Measurements from ENCODE around the gene IRF8.
"Not testable (repeated sequence)": the region's sequence is repeated elsewhere in the genome, so short reads cannot be mapped to it uniquely, and the experiment has no call there.

The IRF8 gene

DNA sequence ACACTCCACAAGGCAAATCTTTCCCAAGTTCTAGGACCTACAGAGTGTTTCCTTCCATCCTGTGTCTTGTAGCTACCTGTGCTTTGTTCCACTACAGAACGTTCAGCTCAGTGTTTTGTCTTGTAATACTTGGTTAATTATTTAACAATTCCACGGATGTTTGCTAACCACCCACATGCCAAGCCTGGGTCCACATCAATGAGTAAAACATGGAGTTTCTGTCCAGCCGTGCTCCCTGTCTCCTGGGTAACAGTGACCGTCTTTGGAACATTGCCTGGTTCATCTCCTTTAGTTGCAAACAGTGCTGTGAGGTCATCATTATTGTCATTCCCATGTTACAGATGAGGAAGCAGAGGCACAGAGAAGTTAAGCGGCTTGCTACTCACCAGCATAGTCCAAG lies 41.3 kb downstream of the IRF8 start:
- DNase-seq = no peak

DNA sequence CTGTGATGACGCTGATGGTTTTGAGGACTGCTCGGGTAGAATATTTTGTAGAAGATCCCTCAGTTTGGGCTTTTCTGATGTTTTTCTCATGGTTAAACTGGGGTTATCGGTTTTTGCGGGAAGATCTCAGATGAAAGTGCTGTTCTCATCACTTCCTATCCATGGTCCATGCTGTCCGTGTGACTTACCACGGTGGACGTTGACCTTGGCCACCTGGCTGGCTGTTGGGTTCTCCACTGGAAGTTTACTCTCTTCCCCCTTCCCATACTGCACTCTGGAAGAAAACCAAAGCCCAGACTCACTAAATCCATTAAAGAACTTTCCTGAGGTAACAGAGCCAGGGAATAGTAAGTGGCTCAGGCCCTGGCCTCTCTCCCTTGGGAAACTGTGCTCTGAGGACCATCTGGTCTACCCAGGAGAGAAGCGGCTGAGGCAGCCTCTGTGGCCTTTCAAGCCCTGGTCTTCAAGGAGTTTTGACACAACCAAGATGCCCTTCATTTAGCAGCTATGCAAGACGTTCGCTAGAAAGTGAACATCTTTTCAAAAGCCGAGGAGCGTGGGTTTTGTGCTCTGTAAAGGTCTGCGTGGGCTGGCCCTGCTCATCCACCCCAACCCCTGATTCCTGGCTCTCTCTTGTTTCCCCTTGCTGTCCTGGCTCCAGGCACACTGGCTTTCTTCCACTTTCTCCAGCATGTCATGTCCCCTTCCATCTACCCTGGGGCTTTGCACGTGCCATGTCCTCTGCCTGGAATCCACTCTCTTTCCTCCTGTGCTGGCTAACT lies 43.1 kb downstream of the IRF8 start:
- no peak for DNase-seq

DNA sequence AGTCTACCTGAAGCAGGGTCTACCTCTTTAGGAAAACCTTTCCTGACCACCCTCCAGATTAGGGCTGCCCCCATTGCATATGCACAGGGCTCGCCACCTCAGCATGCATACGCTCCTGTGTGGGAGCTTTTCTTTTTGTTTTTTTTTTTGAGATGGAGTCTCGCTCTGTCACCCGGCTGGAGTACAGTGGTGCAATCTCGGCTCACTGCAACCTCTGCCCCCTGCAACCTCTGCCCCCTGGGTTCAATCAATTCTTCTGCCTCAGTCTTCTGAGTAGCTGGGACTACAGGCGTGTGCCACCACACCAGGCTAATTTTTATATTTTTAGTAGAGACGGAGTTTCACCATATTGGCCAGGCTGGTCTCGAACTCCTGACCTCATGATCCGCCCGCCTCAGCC lies 43.7 kb downstream of the IRF8 start:
- DNase-seq = not testable (repeated sequence)

DNA sequence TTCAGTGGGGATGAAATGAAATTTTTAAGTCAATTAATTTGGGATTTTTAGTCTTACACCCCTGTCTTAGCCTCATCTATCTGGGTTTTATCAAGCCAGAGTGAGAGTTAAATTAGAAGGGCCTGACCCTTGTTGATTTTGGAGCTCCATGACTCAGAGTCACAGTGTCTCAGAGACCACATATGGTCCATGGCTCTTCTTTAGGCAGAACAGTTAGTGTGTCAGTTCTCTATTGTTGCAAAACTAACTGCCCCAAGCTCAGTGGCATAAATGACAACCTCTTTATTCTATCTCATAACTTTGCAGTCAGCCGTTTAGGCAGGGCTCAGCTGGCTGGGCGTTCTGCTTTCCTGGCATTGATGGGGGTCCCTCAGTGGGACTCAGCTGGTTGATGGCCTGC lies 44.7 kb downstream of the IRF8 start:
- no peak for DNase-seq

DNA sequence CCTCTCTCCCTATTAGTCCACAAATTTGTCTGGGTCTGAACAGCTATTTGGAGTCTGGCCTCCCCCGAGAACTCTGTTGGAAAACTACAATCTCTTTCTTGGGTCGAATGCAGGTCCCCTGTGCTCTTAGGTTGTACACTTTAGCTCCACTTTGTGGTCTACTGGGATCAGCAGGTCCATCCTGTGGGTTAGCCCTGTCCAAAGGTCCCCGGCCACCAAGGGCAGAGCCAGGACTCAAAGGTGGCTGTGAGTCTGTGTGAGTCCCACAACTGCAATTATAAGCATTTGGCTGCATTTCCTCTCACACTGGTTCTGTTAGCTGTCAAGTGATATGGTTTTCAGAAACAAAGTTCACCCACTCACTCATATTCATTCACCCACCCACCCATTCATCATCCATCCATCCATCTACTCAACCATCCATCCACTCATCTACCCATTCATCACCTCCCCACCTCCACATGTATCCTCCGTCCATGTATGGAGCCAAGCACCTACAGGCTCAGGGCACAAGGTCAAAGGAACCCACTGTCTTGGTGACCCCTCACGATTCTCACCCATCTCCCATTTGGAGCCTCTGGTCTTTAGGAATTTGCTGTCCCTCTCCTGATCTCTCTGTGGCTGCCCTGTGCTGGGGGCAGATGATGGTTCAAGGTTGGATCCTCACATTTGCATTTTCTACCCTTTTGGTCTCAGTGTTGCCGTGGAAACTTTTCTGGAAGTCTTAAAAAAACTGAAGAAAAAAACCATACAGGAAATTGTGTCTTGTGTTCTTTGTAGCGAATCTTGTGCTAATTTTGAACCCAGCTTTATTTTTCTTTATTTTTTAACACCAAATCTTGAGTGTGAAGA lies 45.8 kb downstream of the IRF8 start:
- no peak for DNase-seq

DNA sequence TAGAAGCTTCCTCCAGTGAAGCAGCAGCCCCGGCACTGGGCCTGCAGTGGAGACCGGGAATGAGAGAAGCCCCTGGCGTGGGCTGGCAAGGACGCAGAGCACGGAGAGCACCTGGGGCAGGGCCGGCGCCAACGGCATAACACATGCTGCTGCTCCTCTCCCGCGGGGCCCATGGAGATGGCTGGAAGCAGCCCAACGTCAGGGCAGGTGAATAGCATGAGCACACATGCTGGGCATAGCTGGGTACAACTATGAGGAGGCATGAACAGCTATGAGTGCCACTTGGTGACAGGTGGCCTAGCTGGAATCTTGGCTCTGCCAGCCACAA lies 46.4 kb downstream of the IRF8 start:
- no peak for DNase-seq

DNA sequence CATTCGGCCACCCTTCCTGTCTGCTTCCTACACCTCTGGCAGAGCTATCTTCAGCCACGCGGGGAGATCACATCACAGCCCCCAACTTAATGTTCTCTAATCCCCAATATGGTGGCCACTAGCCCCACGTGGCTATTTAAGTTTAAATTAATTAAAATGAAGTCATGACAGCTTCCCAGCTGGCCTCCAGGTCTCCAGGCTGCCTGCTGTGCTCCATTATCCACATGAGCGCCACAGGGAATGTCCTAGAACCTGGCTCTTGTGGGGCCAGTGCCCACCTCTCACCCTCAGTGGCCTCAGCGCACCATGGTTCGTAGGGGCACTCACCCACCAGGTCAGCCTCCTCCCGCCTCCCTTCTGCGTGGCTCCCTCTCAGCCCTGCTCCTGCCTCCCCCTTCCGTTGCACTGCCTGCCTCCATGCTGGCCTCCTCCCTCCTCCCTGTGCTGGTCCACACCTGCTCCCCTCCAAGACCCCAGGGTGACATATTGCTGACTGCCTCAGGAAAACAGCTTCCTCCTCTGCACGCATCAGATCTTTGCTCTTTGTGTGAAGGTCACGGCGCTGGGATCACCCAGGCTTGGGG lies 47.7 kb downstream of the IRF8 start:
- DNase-seq = no peak

DNA sequence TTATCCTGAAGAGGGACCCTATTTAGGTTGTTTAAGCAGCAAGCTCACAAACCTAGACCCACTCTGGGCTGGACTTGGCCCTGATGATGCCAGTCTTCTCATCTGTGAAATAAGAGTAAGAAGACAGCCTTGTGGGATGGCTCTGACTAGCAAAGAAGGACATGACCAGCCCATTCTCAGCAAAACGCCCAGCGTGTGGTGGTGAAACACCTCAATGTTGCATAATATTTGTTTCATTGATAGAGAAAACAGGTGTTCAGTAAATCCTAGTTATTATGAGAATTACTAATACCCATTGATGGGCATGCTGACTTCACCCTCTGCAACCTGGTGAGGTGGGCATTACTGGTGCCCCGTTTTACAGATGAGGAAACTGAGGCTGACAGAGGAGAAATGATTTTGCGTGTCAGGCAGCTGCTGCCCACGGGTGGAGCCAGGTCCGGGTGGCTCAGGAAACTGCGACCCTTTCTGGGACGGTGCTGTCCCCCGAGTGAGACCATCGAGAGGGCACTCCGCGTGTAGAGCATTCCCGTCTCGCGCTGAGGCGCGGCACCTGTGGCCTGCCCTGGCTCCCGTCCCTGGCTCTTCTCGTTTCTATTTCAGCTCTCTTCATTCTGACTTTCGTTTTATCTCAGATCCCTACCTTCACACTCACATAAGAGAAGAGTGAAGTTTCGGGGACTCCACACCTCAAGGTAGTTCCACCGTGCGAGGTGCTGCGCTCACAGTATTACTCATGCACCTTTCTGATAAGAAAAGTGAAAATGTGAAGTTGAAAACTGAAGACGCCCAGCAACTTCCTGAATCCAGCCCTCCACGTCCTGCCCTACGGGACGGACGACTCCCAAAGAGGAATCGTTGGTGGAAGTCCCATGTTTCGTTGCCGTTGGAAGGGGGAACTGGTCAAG lies 48.5 kb downstream of the IRF8 start:
- peak; percentile 63 for DNase-seq

DNA sequence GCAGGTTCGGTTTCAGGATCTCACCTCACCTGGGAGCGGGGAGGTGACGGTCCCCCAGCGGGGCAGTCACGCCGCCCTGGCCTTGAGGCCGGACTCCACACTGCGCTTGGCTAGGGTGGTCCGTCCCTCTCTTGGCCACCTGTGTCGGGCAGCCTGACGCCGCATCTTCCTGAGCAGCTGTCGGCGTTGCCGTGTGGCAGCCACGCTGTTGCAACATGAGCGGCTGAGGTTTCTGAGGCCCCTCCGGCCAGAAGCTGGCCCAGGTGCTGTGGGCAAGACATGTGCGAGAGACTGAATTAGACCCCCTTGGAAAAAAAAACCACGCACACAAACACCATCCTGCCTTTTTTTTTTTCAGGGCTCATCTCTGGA lies 49.2 kb downstream of the IRF8 start:
- DNase-seq = no peak

DNA sequence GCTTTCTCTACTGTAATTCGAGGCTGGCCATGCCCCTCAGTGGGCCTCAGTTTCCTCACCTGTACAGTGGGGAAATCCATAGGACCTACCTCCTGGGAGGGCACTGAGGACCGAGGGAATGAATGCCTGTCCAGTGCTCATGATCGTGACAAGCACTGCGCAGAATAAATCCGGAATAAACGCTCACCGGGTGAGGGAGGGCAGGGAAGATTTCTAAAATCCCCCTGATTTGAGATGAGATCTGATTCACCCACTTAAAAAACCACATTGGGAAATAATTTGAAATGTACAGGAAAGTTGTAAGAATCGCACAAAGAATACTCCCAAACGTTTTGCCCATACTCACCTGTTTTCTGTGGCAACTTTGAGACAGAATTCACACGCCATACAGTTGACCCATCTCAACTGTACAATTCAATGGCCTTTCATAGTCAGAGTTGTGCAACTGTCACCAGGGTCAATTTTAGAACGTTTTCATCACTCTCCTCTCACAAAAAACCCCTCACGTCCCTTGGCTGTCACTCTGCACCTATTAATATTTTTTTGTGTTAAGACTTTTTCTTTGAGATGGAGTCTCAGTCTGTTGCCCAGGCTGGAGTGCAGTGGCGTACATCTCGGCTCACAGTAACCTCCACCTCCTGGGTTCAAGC lies 49.8 kb downstream of the IRF8 start:
- no peak for DNase-seq

DNA sequence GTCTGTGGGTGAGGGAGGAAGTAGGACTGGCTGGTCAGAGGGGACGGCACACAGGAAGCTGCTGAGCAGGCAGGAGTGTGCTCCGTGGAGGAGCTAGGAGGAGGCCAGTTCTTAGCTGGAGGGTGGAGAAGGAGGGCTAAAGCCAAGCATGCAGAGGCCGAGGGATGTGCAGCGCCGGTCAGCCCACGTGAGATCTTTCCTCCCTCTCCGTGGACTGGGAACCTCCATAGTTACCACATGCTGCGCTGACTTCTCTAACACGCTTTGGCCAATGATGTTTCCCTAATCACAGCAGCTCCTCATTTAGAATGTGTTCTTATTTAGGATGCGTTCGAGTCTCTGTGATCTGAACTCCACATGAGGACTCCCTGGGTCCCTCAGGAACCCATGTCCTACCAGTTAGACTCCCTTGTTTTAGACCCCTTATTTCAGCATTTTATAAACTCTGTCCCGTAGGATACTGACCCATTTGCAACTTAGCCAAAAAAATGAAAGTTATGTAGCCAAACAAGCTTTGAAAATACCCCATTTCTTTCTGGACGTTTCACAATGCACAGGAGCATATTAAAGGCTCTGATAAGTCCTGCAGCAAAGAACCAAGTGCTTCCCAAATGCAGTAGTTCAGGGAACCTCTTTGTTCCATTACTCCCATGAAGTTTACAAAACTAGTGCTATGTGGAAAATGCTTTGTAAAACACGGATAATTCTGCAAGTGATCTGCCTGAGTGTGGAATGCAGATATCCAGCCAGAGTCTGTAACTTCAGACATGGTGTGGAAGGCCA lies 51.4 kb downstream of the IRF8 start:
- no peak for DNase-seq

DNA sequence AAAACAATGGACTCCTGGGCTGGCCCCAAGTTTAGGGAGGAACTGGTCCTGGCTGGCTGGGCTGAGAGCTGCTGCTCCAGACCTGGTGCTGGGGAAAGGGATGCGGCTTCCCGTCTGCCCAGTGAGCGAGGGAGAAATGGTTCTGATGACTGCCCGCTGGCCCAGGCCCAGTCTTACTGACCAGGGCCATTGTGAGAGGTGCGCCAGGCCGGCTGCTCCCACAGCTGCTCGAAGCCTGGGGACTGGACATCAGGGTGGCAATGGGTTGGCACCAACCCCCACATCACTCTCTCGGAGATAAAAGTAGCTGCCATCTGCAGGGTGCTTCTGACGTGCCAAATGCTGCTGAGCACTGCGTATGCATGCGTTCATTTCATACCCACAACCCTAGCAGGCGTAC lies 53.2 kb downstream of the IRF8 start:
- DNase-seq = no peak

DNA sequence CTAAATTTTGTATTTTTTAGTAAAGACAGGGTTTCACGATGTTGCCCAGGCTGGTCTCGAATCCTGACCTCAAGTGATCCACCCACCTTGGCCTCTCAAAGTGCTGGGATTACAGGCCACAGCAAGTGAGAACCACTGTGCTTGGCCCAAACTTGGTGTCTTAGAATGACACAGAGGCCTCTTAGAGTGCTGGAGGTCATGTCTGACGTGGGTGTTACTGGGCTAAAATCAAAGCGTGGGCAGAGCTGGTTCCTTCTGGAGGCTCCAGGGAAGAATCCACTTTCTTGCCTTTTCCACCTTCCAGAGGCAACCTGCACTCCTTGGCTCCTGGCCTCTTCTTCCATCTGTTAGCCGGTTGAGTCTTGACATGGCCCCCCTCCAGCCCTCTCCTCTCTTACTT lies 53.8 kb downstream of the IRF8 start:
- DNase-seq = no peak

DNA sequence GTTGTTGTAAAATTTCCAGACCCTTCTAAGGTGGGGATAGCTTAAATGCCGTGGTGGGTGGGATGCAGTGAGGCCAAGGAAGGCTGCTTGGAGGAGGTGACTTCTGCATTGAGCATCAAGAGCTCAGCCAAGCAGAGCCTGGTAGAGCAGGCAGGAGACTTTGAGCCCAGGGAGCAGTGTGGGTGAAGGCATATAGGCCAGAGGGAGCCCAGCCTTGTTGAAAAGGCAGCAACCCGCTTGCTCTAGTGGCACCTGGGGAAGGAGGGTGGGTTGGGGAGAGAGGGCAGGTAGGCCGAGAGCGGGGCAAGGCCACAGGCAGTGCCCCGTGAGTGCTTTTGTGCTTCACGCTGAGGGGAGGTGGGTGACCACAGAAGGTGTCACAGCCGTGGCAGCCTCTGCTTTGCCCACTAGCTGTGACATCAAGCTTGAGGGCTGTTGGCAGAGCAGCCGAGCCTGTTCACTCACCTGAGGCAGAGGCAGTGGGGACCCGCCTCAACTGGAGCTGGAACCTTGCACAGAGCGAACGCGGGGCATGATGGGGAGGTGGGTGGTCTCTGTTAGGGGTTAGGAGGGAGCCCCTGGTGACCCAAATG lies 56.1 kb downstream of the IRF8 start:
- DNase-seq = no peak

DNA sequence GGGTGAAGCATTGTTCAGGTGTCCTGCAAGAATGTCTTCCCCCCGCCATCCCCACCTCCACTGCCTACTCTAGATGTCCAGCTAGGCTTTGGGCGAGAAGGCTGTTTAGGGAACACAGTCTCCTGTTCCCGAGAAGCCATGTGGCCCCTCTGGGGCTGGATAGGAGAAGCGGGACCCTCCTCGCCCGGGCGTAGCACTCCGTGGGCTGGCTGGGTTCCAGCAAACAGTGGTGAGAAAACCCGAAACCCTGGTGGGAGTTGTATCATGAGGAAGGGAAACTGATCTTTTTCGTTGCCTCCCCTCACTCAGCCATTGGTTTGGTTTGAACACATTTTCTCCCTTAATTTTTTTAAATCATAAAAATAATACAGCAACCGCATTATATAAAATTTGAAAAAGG lies 56.6 kb downstream of the IRF8 start:
- peak; percentile 63 for DNase-seq

DNA sequence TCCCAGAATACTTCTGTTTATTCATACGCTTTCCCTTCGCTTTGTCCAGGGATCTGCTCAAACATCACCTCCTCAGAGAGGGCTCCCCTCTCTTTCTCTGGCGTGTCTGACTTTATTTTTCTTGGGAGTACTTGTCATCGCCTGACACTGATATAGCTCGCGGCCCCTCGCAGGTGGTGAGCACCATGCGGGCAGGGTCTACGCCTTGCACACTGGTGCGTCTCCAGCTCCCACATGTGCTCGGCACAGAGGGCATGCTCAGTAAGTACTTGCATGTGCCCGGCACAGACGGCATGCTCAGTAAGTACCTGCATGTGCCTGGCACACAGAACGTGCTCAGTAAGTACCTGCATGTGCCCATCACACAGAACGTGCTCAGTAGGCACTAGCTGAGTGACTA lies 57.5 kb downstream of the IRF8 start:
- no peak for DNase-seq

DNA sequence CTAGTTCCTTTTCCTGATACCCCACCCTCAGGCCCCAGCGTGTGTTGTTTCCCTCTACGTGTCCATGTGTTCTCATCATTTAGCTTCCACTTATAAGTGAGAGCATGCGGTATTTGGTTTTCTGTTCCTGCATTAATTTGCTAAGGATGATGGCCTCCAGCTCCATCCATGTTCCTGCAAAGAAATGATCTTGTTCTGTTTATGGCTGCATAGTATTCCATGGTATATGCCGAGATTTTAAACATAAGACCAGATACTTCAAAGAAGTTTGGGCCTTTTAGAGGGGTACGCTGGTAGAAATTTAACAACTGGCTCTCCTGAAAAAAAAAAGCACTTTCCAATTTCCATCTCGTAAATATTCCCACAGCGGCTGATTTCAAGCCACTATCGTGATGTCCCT lies 59.8 kb downstream of the IRF8 start:
- no peak for DNase-seq

DNA sequence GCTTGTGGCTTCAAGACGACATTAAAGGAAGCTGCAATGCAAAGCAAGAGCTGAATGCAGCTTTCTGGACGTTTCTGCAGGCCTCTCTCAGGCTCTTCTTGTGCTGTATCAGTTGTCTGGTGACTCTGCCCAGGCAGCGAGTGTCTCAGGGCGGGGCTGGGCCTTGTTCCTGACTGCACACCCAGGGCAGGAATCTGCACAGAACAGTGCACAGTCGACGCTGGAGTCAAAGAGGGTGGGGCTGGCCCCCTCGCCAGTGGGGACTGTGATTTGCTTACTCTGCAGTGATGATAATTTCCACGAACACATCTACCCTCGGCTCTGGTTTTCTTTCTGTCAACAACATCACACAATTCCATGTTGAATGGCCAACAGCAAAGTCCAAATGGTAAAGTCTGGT lies 60.7 kb downstream of the IRF8 start:
- DNase-seq = no peak

DNA sequence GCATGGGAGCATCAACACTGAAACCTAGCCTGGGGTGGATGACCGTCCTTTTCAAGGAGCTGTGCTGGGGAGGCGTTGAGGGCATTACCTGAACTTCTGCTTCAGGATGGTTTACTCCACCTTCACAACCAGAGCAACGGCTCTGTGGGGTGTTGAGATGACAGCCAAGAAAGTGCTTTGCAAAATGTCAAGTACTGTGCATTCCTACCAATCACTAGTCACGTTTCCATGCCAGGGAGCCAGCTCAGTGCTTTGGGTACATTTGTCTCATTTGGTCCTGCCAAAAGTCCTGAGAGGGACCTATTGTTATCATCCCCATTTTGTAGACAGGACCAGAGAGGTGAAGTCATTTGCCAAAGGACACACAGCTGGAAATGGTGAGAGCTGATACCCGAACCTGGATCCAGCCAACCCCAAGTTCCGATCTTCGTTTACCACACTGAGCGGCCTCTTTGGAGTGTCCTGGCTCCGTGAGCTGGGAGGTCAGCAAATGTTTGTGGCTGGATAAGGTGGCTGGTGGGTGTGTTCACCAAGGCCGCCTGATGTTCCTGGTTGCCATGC lies 61.6 kb downstream of the IRF8 start:
- no peak for DNase-seq

DNA sequence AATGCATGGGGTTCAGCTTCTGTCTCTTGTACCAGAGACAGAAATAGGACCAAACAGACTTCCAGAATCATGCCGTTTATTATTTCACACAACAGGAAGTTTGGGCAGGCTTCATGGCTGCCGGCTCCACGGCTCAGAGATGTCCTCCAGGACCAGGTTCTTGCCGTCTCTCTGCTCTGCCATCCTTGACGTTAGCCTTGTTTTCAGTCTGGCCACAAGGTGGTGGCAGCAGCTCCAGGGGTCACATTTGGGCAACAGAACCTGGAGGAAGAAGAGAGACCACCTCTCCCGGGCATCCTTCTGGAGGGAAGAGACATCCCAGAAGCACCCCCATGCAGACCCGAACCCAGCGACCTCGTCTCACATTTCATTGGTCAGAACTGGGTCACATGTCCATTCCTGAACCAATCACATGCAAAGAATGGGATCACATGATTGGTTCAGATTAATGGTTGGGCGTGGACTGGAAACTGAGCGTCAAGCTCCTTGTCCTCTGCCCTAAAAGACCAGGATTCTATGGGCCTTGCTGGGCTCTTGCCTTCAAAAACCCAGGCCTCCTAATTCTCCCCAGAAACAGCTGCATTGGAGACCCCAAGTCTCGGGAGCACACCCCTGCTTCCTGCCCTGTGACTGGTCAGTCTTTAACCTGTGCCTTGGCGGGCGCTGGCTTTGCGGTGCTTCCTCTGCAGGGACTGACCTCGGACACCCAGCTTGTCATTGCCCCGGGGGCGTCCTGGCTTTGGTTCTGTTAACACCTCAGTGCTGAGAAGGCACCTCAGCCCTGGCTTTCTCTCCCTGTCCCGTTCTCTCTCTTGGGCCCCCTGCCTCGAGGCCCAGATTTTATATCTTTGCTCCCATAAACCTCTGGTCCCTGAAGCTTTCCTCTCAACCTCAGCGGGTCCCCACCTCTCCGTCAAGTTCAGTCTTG lies 63.3 kb downstream of the IRF8 start:
- no peak for DNase-seq

Measured in stimulated activated CD8-positive, alpha-beta memory T cell treated with anti-CD3 and anti-CD28 coated beads, Interleukin-4, amount 100 ng/mL, for 48 hours (primary cell).